Gastroesophageal sphincter (tissue), 3 donors: Measurements from ENCODE around the gene FBP1.

Experiments
- POLR2A ChIP-seq, 2 donors: fragments of 450-650 bp; IDR thresholded peaks; one replicate each; pipeline ENCODE4 v1.6.1; 2017; ENCODE audit warnings: antibody characterized with exemption in 2 of 2, mild to moderate bottlenecking in 2 of 2, moderate library complexity in 1 of 2
- TF ChIP-seq, protein P1 (sequence below), 4 experiments: fragments of 200-600 bp in 2 of 4; fragments of 450-650 bp in 2 of 4; sonication (generic) in 1 of 4; IDR thresholded peaks; one replicate each; pipeline ENCODE4 v1.5.1; 2017 to 2019; ENCODE audit warnings: antibody characterized with exemption in 4 of 4, mild to moderate bottlenecking in 2 of 4, moderate library complexity in 2 of 4

DNA sequence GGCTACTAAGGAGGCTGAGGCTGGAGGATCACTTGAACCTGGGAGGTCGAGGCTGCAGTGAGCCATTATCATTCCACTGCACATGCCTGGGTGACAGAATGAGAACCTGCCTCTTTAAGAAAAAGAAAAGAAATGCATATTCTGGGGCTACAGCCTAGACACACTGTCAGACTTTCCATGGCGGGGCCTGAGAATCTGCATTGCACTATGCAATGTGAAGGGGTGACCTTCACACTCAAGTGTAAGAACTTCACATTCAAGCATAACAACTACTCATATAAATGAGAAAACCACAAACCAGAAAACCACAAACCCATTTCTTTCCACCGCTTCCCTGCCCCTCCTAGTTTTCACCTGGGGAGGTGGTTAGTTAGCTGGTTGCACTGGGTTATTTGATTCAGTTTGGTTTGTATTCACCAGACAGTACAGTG lies 27.7 kb downstream of the FBP1 start:
- TF ChIP-seq POLR2A (IDR thresholded peaks at IDR 0.05), result no peak
- TF ChIP-seq, protein P1, sequence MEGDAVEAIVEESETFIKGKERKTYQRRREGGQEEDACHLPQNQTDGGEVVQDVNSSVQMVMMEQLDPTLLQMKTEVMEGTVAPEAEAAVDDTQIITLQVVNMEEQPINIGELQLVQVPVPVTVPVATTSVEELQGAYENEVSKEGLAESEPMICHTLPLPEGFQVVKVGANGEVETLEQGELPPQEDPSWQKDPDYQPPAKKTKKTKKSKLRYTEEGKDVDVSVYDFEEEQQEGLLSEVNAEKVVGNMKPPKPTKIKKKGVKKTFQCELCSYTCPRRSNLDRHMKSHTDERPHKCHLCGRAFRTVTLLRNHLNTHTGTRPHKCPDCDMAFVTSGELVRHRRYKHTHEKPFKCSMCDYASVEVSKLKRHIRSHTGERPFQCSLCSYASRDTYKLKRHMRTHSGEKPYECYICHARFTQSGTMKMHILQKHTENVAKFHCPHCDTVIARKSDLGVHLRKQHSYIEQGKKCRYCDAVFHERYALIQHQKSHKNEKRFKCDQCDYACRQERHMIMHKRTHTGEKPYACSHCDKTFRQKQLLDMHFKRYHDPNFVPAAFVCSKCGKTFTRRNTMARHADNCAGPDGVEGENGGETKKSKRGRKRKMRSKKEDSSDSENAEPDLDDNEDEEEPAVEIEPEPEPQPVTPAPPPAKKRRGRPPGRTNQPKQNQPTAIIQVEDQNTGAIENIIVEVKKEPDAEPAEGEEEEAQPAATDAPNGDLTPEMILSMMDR (IDR thresholded peaks at IDR 0.05), result no peak
